Stimulated activated CD4-positive, alpha-beta T cell treated with anti-CD3 and anti-CD28 coated beads, Interleukin-15, amount 100 ng/mL, for 24 hours (primary cell): ENCODE results near the gene HOXD9.

Source experiments
- DNase-seq: peaks from one replicate; pipeline ENCODE4 v3.0.0-alpha.2; 2020

HOXD9 gene

GRCh38 chr2:176157499-176158185 lies 35.1 kb downstream of the HOXD9 start:
- DNase-seq = no peak

GRCh38 chr2:176158186-176158591 lies 35.7 kb downstream of the HOXD9 start:
- no peak for DNase-seq

GRCh38 chr2:176158855-176159662 lies 36.5 kb downstream of the HOXD9 start:
- DNase-seq = no peak

GRCh38 chr2:176159663-176160250 lies 37.2 kb downstream of the HOXD9 start:
- no peak for DNase-seq

GRCh38 chr2:176160251-176160985 lies 37.9 kb downstream of the HOXD9 start:
- DNase-seq = no peak

DNA sequence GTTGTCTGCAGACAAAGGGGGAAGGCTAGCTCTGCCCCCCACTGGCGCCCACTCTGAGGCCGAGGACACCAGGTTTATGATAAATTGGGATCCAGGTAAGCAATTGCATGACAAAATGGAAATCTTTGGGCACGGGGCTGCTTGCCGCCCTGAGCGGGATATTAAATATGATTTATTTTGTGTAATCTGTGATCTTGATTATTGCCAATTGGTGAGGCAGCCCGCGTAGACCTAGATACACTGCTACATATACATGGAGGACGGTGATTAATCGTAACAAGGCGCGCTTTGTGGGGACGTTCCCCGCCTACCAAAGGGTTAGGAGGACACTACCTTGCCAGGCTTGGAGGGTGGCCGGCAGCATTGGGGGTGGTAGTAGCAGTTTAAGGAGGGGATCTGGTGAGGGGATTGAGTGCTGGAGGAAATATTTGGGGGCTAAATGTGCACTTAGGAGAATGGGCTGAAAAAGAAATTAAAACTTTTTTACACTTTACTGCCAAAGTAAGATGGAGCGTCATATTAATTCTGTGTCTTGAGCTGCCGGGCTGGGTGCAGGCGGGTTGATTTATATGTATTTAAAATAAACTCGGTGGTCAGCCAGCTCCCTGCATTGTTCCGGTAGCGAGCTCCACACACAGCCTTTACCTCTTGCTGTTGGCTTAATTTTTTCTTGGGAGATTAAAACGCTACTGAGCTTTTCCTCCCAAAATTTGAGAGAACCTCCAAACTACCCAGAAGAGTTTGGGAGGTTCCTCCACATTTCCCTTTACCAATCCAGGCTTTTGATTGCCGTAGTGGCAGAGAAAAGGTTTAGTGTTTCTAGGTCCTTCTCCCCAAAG lies 38.7 kb downstream of the HOXD9 start:
- no peak for DNase-seq

DNA sequence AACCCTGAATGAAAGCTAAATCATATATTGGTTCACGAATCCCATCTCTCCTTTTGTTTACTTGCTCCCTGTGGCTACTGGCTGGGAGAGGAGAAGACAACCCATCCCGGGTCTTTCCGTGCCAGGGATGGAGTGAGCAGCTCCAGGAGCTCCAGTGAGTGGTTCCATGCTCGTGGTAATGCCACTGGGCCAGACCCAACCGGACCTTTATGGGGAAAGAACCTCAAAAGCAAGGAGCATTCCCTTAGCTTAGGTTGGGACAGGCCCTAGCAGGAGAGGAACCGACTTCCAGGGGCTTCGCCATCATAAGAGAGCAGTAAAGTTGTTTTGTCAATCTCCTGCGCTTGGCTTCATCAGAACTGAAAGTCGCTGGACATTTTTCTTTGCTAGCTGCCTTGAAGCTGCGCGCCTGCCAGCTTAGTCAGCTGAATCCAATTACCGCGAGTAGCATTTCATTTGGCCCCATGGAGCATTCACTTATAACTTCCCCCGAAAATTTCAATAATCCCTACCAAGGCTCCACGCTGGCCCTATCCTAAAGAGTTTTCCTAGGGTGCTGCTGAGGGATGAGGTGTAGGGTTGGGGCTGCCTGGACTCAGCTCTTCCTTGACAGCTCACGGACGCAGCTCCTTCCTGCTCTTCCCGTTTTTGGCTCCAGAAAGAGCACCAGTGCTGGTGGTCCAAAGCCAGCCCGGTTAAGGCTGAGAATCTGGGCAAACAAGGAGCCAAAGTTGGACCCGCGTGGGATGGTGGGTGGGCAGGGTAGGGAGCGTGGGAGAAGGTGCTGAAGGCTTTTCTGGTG lies 39.5 kb downstream of the HOXD9 start:
- DNase-seq = no peak

- DNase-seq = no peak
Observed at GRCh38 chr2:176162911-176163671, 40.6 kb downstream of the HOXD9 start.

- no peak for DNase-seq
Observed at GRCh38 chr2:176163672-176164056, 41.1 kb downstream of the HOXD9 start.

DNA sequence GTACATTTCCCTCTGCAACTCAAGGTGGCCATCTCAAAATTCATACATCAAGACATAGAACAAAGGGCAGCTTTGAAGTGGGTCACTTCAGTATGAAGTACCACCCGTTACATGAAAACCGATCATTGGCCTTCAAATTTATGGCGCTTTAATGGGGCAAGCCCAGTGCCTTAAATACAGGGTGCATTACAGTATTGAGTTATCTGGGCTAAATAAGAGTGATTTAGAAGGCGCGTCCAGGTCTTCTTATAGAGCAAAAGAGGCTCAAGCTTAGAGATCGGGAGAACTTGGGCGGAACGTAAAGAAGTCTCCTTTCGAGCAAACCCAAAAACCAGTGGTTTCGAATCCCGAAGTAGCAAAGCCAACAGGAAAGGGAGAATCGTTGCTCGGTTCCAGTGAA lies 41.7 kb downstream of the HOXD9 start:
- no peak for DNase-seq

DNA sequence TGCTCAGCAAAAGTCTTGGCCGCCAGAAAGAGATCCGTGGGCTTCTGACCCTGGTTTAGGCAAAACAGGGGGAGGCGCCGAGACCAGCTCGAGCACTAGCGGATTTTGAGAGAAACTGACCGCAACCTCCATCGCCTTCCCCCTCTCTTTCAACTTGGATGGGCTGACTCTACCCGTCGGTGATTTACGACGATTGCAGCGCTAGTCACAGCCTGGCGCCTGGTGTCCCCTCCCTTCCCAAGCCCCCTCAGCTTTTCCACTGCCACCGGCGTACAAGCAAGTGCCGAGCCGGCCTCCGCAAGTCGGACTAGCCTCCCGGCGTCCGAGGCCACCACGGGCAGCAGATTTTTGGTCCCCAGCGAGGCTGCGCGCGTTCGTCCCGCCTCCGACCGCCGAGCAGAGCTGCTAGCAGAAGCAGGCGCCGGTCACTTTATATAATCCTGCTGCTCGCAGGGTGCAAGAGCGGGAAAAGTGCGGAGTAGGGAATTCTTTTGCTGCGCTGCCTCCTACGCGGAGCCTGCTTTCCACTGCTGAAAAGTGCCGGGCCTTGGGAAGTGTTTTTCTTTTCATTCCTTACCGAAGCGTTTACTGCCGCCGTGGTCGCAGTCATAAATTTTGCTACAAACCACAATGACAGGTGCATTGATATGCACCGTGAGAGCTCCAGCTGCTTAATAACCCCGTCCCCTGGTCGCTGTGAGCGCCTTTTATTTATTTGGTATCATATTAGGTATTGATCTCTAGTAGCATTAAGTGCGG lies 42.3 kb downstream of the HOXD9 start:
- no peak for DNase-seq

DNA sequence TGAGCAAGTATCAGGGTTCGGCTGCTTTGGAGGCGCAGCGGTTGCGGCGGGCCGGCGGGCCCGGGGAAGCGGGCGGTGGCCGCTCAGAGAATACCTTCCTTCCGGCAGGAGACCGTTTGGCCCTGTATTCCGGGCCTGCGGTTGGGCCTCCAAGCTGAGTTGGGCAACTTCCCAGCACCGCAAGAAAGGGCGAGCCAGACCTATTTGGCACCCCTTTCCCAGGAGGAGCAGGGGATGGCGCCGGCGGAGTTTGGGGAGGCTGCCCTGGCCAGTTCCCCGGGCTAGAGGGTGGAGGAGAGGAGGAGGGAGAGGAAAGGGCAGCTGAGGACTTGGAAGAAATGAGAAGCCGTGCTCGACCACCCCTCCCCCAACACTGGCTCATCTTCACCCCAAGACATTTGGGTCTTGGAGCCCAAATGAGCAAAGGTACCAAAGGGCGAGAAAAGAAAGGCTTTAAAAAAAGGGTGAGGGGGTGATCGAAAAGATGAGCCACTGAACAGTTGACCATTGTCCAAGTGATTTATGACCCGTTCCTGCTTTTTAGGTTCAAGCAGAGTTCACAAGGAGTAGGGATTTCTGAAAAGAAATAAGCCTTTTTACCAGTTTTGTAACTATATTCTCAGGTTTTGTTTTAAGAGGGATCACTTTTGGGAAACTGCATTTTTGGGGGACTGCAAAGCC lies 43.0 kb downstream of the HOXD9 start:
- DNase-seq = no peak

DNA sequence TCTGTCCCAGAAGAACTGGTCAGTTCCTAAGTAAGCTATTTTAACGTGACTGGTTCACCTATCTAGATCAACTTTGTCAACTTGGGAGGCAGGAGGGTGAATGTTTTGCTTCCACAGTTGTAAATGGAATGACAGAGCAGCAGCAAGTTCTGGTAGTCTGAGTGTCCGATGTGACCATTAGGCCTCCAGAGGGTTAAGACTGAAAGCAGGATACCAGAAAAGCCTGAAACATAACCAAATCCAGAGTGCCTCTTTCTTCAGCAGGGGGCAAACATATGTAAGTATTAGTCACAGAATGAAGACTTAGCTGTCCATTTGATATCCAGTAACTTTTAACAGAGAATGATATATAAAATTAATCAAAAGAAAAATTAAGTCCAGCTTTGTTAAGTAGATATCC lies 43.8 kb downstream of the HOXD9 start:
- DNase-seq = no peak

DNA sequence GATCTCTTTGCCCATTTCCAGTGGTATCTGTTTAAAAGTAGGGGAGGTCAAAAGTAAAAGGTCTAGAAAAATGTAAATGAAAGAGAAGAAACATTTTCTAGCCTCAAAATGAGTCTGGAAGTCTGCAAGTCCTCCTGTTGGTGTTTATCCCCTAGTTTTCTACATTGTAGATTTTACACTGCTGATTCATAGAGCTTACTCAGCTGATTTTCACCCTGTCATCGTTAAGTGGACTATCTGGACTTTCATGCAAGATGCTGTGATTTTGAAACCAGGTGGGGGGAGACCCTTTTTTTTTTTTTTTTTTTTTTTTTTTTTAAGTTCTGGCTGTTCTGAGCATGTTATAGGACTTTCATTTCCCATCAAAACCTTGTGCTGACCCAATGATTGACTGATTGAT lies 44.9 kb downstream of the HOXD9 start:
- no peak for DNase-seq

DNA sequence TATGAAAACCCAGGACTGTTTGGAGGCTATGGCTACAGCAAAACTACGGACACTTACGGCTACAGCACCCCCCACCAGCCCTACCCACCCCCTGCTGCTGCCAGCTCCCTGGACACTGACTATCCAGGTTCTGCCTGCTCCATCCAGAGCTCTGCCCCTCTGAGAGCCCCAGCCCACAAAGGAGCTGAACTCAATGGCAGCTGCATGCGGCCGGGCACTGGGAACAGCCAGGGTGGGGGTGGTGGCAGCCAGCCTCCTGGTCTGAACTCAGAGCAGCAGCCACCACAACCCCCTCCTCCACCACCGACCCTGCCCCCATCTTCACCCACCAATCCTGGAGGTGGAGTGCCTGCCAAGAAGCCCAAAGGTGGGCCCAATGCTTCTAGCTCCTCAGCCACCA lies 46.7 kb downstream of the HOXD9 start:
- DNase-seq = no peak

DNA sequence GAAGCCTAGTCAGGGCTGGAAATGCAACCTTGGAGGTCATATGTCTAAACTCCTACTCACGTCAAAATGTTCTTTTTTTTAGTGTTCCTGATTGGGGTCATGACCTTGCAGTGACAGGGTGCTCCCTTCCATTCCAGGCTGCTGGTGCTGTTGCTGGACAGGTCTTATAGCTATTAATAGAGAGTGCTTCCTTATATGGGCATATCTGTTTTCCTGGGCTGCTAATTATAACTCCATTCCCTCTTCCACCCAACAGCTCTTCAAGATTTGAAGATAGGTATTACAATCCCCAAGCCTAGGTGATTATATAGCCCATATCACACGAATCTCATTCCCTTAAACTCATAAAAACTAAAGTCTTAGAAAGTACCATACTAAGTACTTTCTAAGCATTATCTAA lies 47.2 kb downstream of the HOXD9 start:
- DNase-seq = no peak

DNA sequence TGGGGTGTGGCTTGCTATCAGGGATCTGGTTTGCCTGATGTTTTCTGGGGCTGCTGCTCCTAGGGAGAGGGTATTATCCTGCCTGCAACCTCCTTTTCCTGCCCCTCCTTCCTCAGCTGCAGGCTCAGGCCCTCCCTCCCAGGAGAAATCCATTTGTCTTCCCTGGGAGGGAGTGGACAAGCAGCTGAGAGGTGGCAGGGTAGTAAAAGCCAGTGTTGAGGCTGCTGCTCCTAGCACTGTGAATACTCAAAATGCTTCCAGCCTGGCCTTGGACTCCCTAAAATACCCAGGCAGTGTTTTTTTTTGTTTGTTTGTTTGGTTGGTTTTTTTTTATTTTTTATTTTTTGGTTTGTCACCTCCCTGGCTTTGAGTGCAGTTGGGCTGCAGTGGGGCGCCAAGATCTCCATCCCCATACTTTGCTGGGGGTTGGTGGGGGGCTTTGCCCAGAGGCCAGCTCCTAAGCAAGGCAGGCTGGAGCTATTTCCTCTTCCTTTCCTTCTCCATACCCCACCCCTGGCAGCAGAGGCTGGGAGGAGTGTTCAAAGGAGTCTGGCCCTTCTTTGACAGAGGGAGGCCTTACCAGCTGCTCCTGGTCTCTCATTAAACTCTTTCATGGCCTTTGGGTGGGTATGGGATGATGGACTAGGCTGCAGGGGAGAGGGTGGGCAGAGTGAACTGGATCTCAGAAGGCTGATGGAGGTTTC lies 48.2 kb downstream of the HOXD9 start:
- no peak for DNase-seq

- no peak for DNase-seq
Observed at GRCh38 chr2:176171351-176172006, 49.0 kb downstream of the HOXD9 start.
